Esophagus muscularis mucosa (tissue), 4 donors: ENCODE measurements around the gene SAFB2. TPM values are rescaled to one million over a fixed set of nuclear protein-coding genes. Genes with fewer than 3 reads are reported as not detected.

ENCODE experiments used
- DNase-seq: peaks from one replicate; pipeline ENCODE4 v3.0.0-alpha.2; 2017; ENCODE audit errors: extremely low spot score
- H3K27ac ChIP-seq, 4 donors: fragments of 200-600 bp; sonication (generic); replicated peaks in 1 of 4; 1 replicate in 3 of 4; 2 replicates in 1 of 4; pipeline ENCODE4 v1.5.1; 2016 to 2019; ENCODE audit warnings: mild to moderate bottlenecking in 1 of 4
- H3K27me3 ChIP-seq, 4 donors: fragments of 200-600 bp; sonication (generic); one replicate each; pipeline versions ENCODE4 v1.5.1 to v1.6.0; 2016 to 2019
- H3K36me3 ChIP-seq, 4 donors: fragments of 200-600 bp; sonication (generic); one replicate each; pipeline ENCODE4 v1.5.1; 2016 to 2019
- H3K4me1 ChIP-seq, 4 donors: fragments of 200-600 bp; sonication (generic); one replicate each; pipeline ENCODE4 v1.5.1; 2016 to 2019
- H3K4me3 ChIP-seq, 4 donors: fragments of 200-600 bp; sonication (generic); 1 replicate in 2 of 4; 2 replicates in 2 of 4; pipeline ENCODE4 v1.5.1; 2016 to 2019; ENCODE audit warnings: mild to moderate bottlenecking in 4 of 4, moderate library complexity in 1 of 4
- H3K9me3 ChIP-seq, 4 donors: fragments of 200-600 bp; sonication (generic); 1 replicate in 3 of 4; 2 replicates in 1 of 4; pipeline ENCODE4 v1.5.1; 2016 to 2019
- CTCF ChIP-seq, 3 experiments: fragments of 200-600 bp in 2 of 3; fragments of 450-650 bp in 1 of 3; sonication (generic) in 2 of 3; IDR thresholded peaks; one replicate each; pipeline ENCODE4 v1.5.1; 2017 to 2019; ENCODE audit warnings: antibody characterized with exemption in 3 of 3, mild to moderate bottlenecking in 2 of 3, moderate library complexity in 1 of 3
- EP300 ChIP-seq: sonication (generic); formaldehyde crosslinking; IDR thresholded peaks from one replicate; pipeline ENCODE4 v1.6.1; 2017; ENCODE audit warnings: antibody characterized with exemption
- POLR2A ChIP-seq: fragments of 450-650 bp; IDR thresholded peaks from one replicate; pipeline ENCODE4 v1.6.1; 2017; ENCODE audit warnings: antibody characterized with exemption, moderate library complexity, mild to moderate bottlenecking, low read depth
- POLR2AphosphoS5 ChIP-seq, 2 donors: sonication (generic); formaldehyde crosslinking; IDR thresholded peaks; one replicate each; pipeline ENCODE4 v1.6.1; 2017; ENCODE audit warnings: antibody characterized with exemption in 2 of 2
- WGBS: methylation state at CpG from one replicate; pipeline ENCODE4 v1.1.5; 2018; 5-methylcytosine and 5-hydroxymethylcytosine counted together
- intact Hi-C: fragments of 100-400 bp; cut with DNase I; formaldehyde crosslinking; loops from one replicate; pipeline ENCODE4 v1.15.1; 2023
- total RNA-seq, 4 donors: library from RNA; depleted of rRNA; stranded (reverse); fragments of >200 nt; gene quantifications; one replicate each; pipeline versions ENCODE4 v1.1.0 to v1.2.1, GENCODE V29; 2016

SAFB2 gene
- total RNA-seq, 4 donors from 2014 or later, result 31.1 to 57.8 (median 42.7) TPM

- Histone ChIP-seq H3K27ac (no peak overlapping the region), H3K27me3 (peaks cover 0 to 93% (median 9%) of the 10 kb centered on the region in 4 donors), H3K9me3 (peaks cover 0 to 16% (median 10%) of the 10 kb centered on the region in 4 donors), H3K4me1 (peaks cover 0 to 8% (median 5%) of the 10 kb centered on the region in 4 donors), H3K36me3 (no peaks in the 10 kb centered on the region), H3K4me3 (no peak overlapping the region)
- 61% methylated on average over 8 of the region's 8 CpGs for WGBS
- intact Hi-C loops, result no loop called here
- no peak for DNase-seq
- no peak for TF ChIP-seq POLR2A
- no peak for TF ChIP-seq POLR2AphosphoS5 (IDR thresholded peaks at IDR 0.05)
- no peak for TF ChIP-seq EP300
- no peak for TF ChIP-seq CTCF (IDR thresholded peaks at IDR 0.05)
Observed at GRCh38 chr19:5563008-5563431, 59.6 kb downstream of the SAFB2 start.

GRCh38 chr19:5562280-5562679, 60.3 kb downstream of the SAFB2 start:
- TF ChIP-seq EP300 (no peak), POLR2AphosphoS5 (IDR thresholded peaks at IDR 0.05) (no peak), POLR2A (no peak), CTCF (IDR thresholded peaks at IDR 0.05) (no peak)
- no peak overlapping the region for H3K4me3 ChIP-seq
- intact Hi-C loops, result no loop called here
- H3K4me1 ChIP-seq, result peaks cover 0 to under 1% (median 0%) of the 10 kb centered on the region in 4 donors
- no peak overlapping the region for H3K27ac ChIP-seq
- 86% methylated on average over 7 of the region's 7 CpGs for WGBS
- DNase-seq, result no peak
- peaks cover 0 to 16% (median 10%) of the 10 kb centered on the region in 4 donors for H3K9me3 ChIP-seq
- H3K27me3 ChIP-seq, result peaks cover 0 to 92% (median 5%) of the 10 kb centered on the region in 4 donors
- no peaks in the 10 kb centered on the region for H3K36me3 ChIP-seq

GRCh38 chr19:5561559-5561958, 61.0 kb downstream of the SAFB2 start:
- no peaks in the 10 kb centered on the region for H3K36me3 ChIP-seq
- no peak for DNase-seq
- peak in 1 of 3 experiments; percentile 15 for TF ChIP-seq CTCF (IDR thresholded peaks at IDR 0.05)
- TF ChIP-seq POLR2A, result no peak
- no peak for TF ChIP-seq POLR2AphosphoS5 (IDR thresholded peaks at IDR 0.05)
- TF ChIP-seq EP300, result no peak
- WGBS, result 83% methylated on average over 6 of the region's 6 CpGs
- H3K27me3 ChIP-seq, result peaks cover 0 to 92% (median under 1%) of the 10 kb centered on the region in 4 donors
- no peaks in the 10 kb centered on the region for H3K4me1 ChIP-seq
- no peak overlapping the region for H3K4me3 ChIP-seq
- intact Hi-C loops, result no loop called here
- H3K27ac ChIP-seq, result no peak overlapping the region
- peaks cover 0 to 16% (median 10%) of the 10 kb centered on the region in 4 donors for H3K9me3 ChIP-seq

- Histone ChIP-seq H3K4me3 (no peak overlapping the region), H3K27ac (no peak overlapping the region), H3K36me3 (no peaks in the 10 kb centered on the region), H3K9me3 (peaks cover 0 to 16% (median 10%) of the 10 kb centered on the region in 4 donors), H3K4me1 (no peaks in the 10 kb centered on the region), H3K27me3 (peaks cover 0 to 87% (median 0%) of the 10 kb centered on the region in 4 donors)
- 69% methylated on average over 7 of the region's 19 CpGs for WGBS
- DNase-seq, result no peak
- intact Hi-C loops, result no loop called here
- TF ChIP-seq EP300 (no peak), CTCF (IDR thresholded peaks at IDR 0.05) (no peak), POLR2A (no peak), POLR2AphosphoS5 (IDR thresholded peaks at IDR 0.05) (no peak)
Observed at GRCh38 chr19:5560156-5560555, 62.4 kb downstream of the SAFB2 start.

GRCh38 chr19:5559804-5560133, 62.8 kb downstream of the SAFB2 start:
- 70% methylated on average over 2 of the region's 3 CpGs for WGBS
- no peaks in the 10 kb centered on the region for H3K36me3 ChIP-seq
- no peak for DNase-seq
- intact Hi-C loops, result no loop called here
- peaks cover 0 to 16% (median 10%) of the 10 kb centered on the region in 4 donors for H3K9me3 ChIP-seq
- H3K4me1 ChIP-seq, result no peaks in the 10 kb centered on the region
- TF ChIP-seq EP300 (no peak), CTCF (IDR thresholded peaks at IDR 0.05) (no peak), POLR2A (no peak), POLR2AphosphoS5 (IDR thresholded peaks at IDR 0.05) (no peak)
- H3K27me3 ChIP-seq, result peaks cover 0 to 83% (median 0%) of the 10 kb centered on the region in 4 donors
- H3K27ac ChIP-seq, result no peak overlapping the region
- no peak overlapping the region for H3K4me3 ChIP-seq
